Measurements from ENCODE around the gene ERFE.

The ERFE gene

GRCh38 chr2:238140040-238140439 lies 18.7 kb upstream of the ERFE start:
- no peak for DNase-seq

- DNase-seq: no peak
Observed at GRCh38 chr2:238140721-238141540, 17.8 kb upstream of the ERFE start.

GRCh38 chr2:238141541-238142318 lies 17.0 kb upstream of the ERFE start:
- DNase-seq: no peak

GRCh38 chr2:238142382-238143205 lies 16.2 kb upstream of the ERFE start:
- DNase-seq: no peak

GRCh38 chr2:238143239-238143951 lies 15.4 kb upstream of the ERFE start:
- DNase-seq: peak; percentile 53

GRCh38 chr2:238144262-238144661 lies 14.5 kb upstream of the ERFE start:
- no peak for DNase-seq

GRCh38 chr2:238145046-238145445 lies 13.7 kb upstream of the ERFE start:
- no peak for DNase-seq

- no peak for DNase-seq
Observed at GRCh38 chr2:238145851-238146250, 12.9 kb upstream of the ERFE start.

- DNase-seq: no peak
Observed at GRCh38 chr2:238146884-238147544, 11.8 kb upstream of the ERFE start.

- DNase-seq: no peak
Observed at GRCh38 chr2:238148981-238149380, 9.8 kb upstream of the ERFE start.

GRCh38 chr2:238149841-238150572 lies 8.8 kb upstream of the ERFE start:
- DNase-seq: no peak

GRCh38 chr2:238150686-238151085 lies 8.1 kb upstream of the ERFE start:
- DNase-seq: no peak

GRCh38 chr2:238151205-238151604 lies 7.6 kb upstream of the ERFE start:
- no peak for DNase-seq

GRCh38 chr2:238151628-238152235 lies 7.0 kb upstream of the ERFE start:
- DNase-seq: no peak

GRCh38 chr2:238152771-238153688 lies 5.7 kb upstream of the ERFE start:
- DNase-seq: no peak

- no peak for DNase-seq
Observed at GRCh38 chr2:238154570-238154969, 4.2 kb upstream of the ERFE start.

GRCh38 chr2:238155051-238155760 lies 3.6 kb upstream of the ERFE start:
- no peak for DNase-seq

GRCh38 chr2:238155761-238156694 lies 2.7 kb upstream of the ERFE start:
- DNase-seq: no peak
